Measurements from ENCODE around the gene CHCHD6.

Gene CHCHD6

DNA sequence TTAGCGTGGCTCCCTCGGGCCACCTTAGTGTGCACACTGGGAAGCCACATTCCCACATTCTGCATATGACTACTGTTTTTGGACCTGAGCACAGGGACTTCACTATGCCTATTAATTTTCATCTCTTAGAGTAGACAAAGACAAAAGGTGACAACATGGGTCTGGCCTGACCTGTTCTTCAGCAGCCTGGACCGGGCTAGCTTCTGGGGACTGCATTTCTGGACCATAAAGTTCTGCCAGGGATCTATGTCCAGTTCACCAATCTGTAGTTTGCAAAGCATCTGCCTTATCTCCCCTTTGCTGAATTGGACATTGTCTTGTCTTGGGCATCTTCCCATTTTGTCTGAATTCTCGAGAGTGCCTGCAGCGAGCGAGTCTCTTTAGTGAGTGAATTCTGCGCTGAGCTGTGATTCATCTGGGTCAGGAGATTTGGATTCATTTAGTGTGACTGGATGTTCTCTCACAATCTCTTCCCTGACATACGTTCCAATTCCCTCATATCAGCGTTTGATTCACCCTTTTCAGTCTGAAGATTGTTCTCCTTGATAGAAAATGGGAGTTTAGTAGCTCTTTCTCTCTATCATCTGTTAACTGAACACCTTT lies 166.7 kb downstream of the CHCHD6 start:
- no peak for DNase-seq

GRCh38 chr3:126872701-126873342 lies 168.8 kb downstream of the CHCHD6 start:
- DNase-seq: no peak

- DNase-seq: no peak
Observed at GRCh38 chr3:126873416-126873815, 169.4 kb downstream of the CHCHD6 start.

DNA sequence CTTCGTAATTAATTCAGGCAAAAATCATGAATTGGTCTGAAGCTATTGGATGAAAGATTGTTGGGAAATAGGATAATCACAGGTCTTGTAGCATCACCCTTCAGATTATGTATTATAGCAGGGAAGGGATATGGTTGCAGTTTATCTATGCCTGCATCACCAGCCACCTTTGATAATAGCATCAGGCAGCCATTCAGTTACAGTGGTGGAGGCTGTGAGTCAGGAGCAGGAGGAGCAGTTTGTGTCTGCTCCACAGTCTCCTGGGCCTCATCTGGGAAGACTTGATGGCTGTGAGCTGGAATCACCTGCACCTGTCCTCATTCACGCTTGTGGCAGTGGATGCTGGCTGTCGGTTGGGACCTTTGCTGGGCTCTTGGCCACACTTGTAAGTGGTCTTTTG lies 174.6 kb downstream of the CHCHD6 start:
- no peak for DNase-seq

DNA sequence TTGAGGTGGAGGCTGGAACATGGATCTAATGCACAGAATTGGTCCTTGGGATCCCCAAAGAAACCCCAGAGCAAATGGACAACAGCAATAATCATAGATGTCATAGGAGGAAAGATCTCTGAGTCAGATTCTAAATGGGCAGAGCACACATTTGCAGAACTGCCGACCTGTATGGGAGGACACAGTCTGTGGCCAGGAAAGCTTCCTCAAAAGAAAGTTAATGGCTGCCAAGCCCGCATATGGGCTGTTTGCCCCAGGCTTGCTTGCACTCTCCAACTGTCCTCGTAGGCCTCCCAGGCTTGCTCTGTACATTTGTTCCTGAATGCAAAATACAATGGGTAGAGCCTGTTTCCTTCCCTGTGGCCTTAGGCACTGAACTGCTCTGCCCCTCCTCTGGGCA lies 176.9 kb downstream of the CHCHD6 start:
- DNase-seq: no peak

GRCh38 chr3:126881861-126882260 lies 177.8 kb downstream of the CHCHD6 start:
- DNase-seq: no peak

DNA sequence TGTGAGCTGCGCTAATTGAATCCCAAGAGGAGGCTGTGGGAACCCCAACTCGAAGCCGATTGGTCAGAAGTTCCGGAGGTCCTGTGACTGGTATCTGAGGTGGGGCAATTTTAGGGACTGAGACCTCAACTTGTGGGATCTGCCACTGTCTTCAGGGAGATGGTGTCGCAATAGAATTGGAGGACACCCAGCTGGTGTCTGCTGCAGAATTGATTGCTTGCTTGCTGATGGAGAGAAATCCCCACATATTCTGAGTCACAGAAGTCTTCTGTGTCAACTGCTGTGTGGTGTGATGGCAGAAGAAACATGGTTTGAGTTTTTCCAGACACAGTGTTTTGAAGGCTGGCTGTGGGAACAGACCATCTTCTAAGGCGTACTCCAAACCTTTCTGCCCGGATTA lies 179.2 kb downstream of the CHCHD6 start:
- DNase-seq: no peak

GRCh38 chr3:126885425-126885824 lies 181.4 kb downstream of the CHCHD6 start:
- no peak for DNase-seq

DNA sequence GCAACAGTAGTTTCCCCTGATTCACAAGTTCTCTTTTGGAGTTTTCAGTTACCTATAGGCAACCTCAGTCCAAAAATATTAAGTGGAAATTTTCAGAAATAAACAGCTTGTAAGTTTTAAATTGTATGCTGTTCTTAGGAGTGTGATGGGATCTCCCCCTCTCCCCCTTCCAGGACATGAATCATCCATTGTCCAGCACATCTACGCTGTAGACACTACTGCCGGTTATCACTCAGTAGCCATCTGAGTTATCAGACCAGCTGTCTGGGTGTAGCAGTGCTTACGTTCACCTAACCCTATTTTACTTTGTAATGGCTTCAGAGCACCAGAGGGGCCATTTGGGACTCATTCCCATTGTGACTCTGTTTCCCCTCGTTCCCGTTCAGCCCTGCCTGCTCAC lies 182.2 kb downstream of the CHCHD6 start:
- DNase-seq: no peak

GRCh38 chr3:126887686-126888085 lies 183.6 kb downstream of the CHCHD6 start:
- DNase-seq: no peak

DNA sequence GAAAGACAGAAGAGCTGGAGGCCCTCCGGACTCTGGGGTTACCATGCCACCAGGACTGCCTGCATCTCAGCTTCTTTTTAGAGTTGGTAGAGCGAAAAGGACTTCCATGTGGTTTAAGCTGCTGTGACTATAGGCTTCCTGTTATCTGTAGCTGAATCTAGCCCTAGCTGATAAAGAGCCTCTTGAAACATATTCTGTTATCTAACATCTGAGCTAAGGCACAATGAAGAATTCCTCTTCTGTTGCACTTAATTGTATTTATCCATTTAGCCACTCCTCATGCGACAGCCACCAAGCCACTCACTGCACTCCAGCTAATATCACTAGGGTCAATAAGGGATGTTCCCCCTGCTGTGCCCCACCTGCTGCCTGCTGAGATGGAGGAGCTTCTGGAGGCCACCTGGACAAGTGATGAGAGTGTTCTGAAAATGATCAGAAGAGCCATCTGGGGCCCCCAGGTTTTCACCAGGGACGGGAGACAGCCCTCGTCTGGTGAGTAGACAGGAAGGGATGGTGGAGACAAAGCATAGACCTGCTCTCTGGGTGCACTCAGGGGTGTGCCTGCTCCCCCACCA lies 184.2 kb downstream of the CHCHD6 start:
- no peak for DNase-seq

GRCh38 chr3:126889276-126890201 lies 185.5 kb downstream of the CHCHD6 start:
- no peak for DNase-seq

DNA sequence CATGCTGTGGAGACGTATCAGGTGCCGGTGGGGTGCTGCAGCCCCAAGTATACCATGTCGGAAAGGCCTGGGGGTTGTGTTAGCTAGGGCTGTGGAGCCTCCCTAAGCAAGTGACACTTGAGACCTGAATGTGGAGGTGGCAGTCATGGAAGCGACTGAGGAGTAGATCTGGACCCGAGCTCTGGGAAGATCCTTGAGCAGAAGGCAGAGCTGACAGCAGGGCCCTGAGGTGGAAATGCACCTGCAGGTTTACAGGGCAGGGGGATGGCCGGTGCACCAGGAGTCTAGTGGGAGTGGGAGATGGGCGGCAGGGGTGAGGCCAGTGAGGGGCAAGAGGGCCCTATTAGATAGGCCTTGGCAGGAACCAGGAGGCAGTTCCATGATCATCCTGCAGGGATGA lies 187.1 kb downstream of the CHCHD6 start:
- no peak for DNase-seq

DNA sequence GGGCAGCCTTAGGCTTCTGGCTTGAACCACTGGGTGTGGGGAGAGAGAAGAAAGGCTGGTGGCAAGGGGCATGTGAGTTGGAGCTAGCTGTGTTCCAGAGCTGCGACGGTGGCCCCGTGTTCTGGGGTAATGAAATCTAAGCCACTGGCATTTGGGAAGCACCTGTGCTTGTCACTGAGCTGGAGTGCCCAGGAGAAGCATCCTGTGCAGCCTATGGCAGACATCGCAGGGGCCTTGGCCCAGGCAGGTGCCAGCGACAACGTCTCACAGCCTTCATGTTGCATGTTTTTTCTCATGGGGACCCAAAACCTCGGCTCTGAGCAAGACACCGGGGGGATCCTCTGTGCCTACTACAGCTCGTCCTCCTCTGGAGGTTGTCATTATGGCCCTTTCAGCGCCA lies 187.8 kb downstream of the CHCHD6 start:
- DNase-seq: no peak

DNA sequence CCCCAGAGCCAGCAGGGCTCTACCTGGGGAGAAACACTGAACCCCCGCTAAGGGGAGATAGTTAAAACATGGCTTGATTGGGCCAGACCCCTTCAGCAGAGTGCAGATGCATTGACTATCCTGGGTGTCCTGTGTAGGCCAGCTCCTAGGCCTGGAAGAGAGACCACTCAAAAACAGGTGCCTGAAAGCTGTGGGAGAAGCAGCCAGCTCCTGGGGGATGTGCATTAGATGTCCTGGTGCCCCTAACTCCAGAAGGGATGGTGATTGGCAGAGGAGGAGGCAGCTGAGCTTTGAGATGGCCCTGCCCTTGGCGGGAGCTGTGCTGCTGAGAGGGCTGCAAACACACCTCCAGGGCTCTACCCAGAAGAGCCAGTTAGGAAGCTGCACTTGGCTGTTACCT lies 189.6 kb downstream of the CHCHD6 start:
- DNase-seq: no peak

GRCh38 chr3:126894475-126894874 lies 190.4 kb downstream of the CHCHD6 start:
- DNase-seq: no peak

DNA sequence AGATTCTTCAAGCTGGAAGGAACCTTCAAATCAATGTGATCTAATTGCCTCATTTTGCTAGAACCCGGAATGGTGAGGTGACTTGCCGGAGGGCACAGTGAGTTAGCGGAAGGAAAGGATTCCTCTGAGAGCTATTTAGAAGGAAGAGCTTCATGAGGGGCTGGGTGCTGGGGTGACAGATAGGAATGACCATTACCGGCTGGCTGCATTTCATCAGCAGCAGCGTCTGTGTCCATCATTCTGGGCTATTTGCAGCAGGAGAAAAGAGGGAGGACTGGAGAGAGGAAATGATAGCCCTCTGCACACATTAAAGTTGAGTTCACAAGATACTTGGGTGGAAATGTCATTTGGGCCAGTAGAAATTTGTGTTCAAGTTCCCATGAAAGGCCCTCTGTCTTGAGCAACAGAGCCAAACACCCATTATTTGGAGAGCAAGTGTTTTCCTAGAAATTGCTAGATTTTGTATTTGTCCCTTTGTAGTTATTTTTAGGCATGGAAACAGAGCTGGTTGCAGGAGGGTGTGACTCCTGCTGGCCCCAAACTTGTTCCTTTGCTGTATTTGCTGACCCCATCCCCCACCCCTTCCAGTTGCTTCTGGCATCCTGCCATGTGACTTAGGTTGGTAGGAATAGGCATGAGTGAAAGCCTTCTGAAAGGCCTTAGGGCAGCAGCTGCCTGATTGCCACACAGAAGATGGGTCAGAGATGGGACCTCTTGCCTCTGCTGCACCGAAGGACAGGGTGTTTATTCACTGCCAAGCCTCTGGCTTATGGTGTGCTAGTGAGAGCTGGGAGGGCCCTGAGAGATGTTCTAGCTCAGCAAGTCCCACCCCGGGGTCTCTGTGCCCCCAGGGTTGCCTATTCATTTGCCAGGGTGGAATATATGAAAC lies 191.4 kb downstream of the CHCHD6 start:
- DNase-seq: no peak

- no peak for DNase-seq
Observed at GRCh38 chr3:126896067-126896441, 192.0 kb downstream of the CHCHD6 start.

GRCh38 chr3:126896968-126897367 lies 192.9 kb downstream of the CHCHD6 start:
- no peak for DNase-seq

- no peak for DNase-seq
Observed at GRCh38 chr3:126897943-126898342, 193.9 kb downstream of the CHCHD6 start.

DNA sequence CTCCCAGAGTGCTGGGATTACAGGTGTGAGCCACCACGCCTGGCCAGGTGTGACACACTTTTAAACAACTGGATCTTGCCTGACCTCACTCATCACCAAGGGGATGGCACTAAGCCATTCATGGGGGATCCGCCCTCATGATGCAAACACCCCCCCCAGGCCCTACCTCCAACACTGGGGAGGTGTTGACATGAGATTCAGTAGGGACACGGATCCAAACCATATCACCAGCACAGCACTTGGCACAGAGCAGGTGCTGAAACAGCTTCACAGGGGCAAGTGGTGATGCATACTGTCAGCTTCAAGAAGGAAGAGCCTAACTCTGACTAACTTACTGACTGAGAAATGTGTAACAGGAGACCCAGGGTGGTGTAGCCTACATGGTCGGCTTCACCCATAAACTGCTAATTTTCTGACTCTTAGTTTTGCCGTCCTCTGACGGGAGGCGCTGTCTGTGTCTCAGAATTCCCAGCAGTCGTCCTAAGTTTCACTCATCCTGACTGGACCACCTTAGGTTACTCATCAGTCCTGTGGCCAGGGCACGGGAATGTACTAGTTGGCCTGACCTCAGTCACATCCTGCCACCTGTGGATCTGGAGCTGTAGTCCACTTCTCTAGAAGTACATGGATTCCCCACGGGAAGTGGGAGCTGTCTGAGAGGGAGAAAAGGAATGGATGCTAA lies 197.0 kb downstream of the CHCHD6 start:
- DNase-seq: no peak

- DNase-seq: no peak
Observed at GRCh38 chr3:126901631-126902030, 197.6 kb downstream of the CHCHD6 start.

All from CD4-positive, alpha-beta T cell treated with Interleukin-17A for 1 hour (primary cell).